Measurements from ENCODE around the gene DOCK9. TPM values are rescaled to one million over a fixed set of nuclear protein-coding genes. Genes with fewer than 3 reads are reported as not detected.

DOCK9 gene
- total RNA-seq, 8 experiments from 2014 or later: 1.8 to 39.0 (median 4.9) TPM

GRCh38 chr13:98961503-98962105, 16.3 kb downstream of the DOCK9 start:
- no peak for ATAC-seq (replicated peaks in 6 of 8)
- in situ Hi-C loops (cut with MboI; ENCODE audit: low pct_unique_long_range_greater_than_20kb in 2 of 9, low sequenced_read_pairs in 9 of 9, unreplicated experiment in 9 of 9): no loop called here
- Histone ChIP-seq H3K27ac (no peak overlapping the region), H3K4me1 (replicated peaks in 1 of 2) (no peaks in the 10 kb centered on the region), H3K4me3 (no peak overlapping the region)
- WGBS, 10 experiments: 14 to 100% (median 80%) methylated on average over 1 to 5 of the region's 7 CpGs; no CpG with 5 or more reads in 2 of the 10 experiments

GRCh38 chr13:98960606-98961502, 17.0 kb downstream of the DOCK9 start:
- in situ Hi-C loops (cut with MboI; ENCODE audit: low pct_unique_long_range_greater_than_20kb in 2 of 9, low sequenced_read_pairs in 9 of 9, unreplicated experiment in 9 of 9): no loop called here
- Histone ChIP-seq H3K4me1 (replicated peaks in 1 of 2) (no peaks in the 10 kb centered on the region), H3K27ac (no peak overlapping the region), H3K4me3 (no peak overlapping the region)
- ATAC-seq (replicated peaks in 6 of 8): no peak
- 77 to 100% (median 90%) methylated on average over 1 to 7 of the region's 11 CpGs; no CpG with 5 or more reads in 1 of the 10 experiments for WGBS, 10 experiments

GRCh38 chr13:98959786-98960605, 17.9 kb downstream of the DOCK9 start:
- ATAC-seq (replicated peaks in 6 of 8): no peak
- 75 to 100% (median 90%) methylated on average over 1 to 10 of the region's 14 CpGs; no CpG with 5 or more reads in 1 of the 10 experiments for WGBS, 10 experiments
- in situ Hi-C loops (cut with MboI; ENCODE audit: low pct_unique_long_range_greater_than_20kb in 2 of 9, low sequenced_read_pairs in 9 of 9, unreplicated experiment in 9 of 9): no loop called here
- no peak overlapping the region for H3K27ac ChIP-seq
- no peak overlapping the region for H3K4me3 ChIP-seq
- H3K4me1 ChIP-seq (replicated peaks in 1 of 2): no peaks in the 10 kb centered on the region

- H3K4me1 ChIP-seq (replicated peaks in 1 of 2): no peaks in the 10 kb centered on the region
- no peak overlapping the region for H3K4me3 ChIP-seq
- no peak overlapping the region for H3K27ac ChIP-seq
- no peak for ATAC-seq (replicated peaks in 6 of 8)
- WGBS, 10 experiments: 40 to 100% (median 80%) methylated on average over 1 to 2 of the region's 2 CpGs; no CpG with 5 or more reads in 4 of the 10 experiments
- in situ Hi-C loops (cut with MboI; ENCODE audit: low pct_unique_long_range_greater_than_20kb in 2 of 9, low sequenced_read_pairs in 9 of 9, unreplicated experiment in 9 of 9): no loop called here
These were observed 18.6 kb downstream of the DOCK9 start for GRCh38 chr13:98959291-98959690.

- ATAC-seq (replicated peaks in 6 of 8): no peak
- no peaks in the 10 kb centered on the region for H3K4me1 ChIP-seq (replicated peaks in 1 of 2)
- H3K4me3 ChIP-seq: no peak overlapping the region
- WGBS, 10 experiments: 66 to 100% (median 93%) methylated on average over 1 to 3 of the region's 3 CpGs; no CpG with 5 or more reads in 2 of the 10 experiments
- H3K27ac ChIP-seq: no peak overlapping the region
- in situ Hi-C loops (cut with MboI; ENCODE audit: low pct_unique_long_range_greater_than_20kb in 2 of 9, low sequenced_read_pairs in 9 of 9, unreplicated experiment in 9 of 9): no loop called here
These were observed 19.4 kb downstream of the DOCK9 start for GRCh38 chr13:98958443-98958794.

GRCh38 chr13:98957731-98958442, 20.0 kb downstream of the DOCK9 start:
- in situ Hi-C loops (cut with MboI; ENCODE audit: low pct_unique_long_range_greater_than_20kb in 2 of 9, low sequenced_read_pairs in 9 of 9, unreplicated experiment in 9 of 9): no loop called here
- ATAC-seq (replicated peaks in 6 of 8): no peak
- Histone ChIP-seq H3K4me1 (replicated peaks in 1 of 2) (no peaks in the 10 kb centered on the region), H3K27ac (no peak overlapping the region), H3K4me3 (no peak overlapping the region)
- WGBS, 10 experiments: 17 to 100% (median 85%) methylated on average over 1 to 3 of the region's 3 CpGs

GRCh38 chr13:98955336-98955735, 22.5 kb downstream of the DOCK9 start:
- whole genome bisulfite sequencing, 10 experiments: 89 to 100% (median 92%) methylated on average over 2 to 9 of the region's 9 CpGs
- in situ Hi-C loops (cut with MboI; ENCODE audit: low pct_unique_long_range_greater_than_20kb in 2 of 9, low sequenced_read_pairs in 9 of 9, unreplicated experiment in 9 of 9): no loop called here
- ATAC-seq (replicated peaks in 6 of 8): no peak
- Histone ChIP-seq H3K4me1 (replicated peaks in 1 of 2) (no peaks in the 10 kb centered on the region), H3K4me3 (no peak overlapping the region), H3K27ac (no peak overlapping the region)

- WGBS, 10 experiments: 67 to 100% (median 77%) methylated on average over 1 to 3 of the region's 4 CpGs; no CpG with 5 or more reads in 4 of the 10 experiments
- Histone ChIP-seq H3K4me1 (replicated peaks in 1 of 2) (no peaks in the 10 kb centered on the region), H3K4me3 (no peak overlapping the region), H3K27ac (no peak overlapping the region)
- in situ Hi-C loops (cut with MboI; ENCODE audit: low pct_unique_long_range_greater_than_20kb in 2 of 9, low sequenced_read_pairs in 9 of 9, unreplicated experiment in 9 of 9): no loop called here
- ATAC-seq (replicated peaks in 6 of 8): no peak
These were observed 23.6 kb downstream of the DOCK9 start for GRCh38 chr13:98954313-98954712.

- in situ Hi-C loops (cut with MboI; ENCODE audit: low pct_unique_long_range_greater_than_20kb in 2 of 9, low sequenced_read_pairs in 9 of 9, unreplicated experiment in 9 of 9): no loop called here
- H3K27ac ChIP-seq: no peak overlapping the region
- no peak for ATAC-seq (replicated peaks in 6 of 8)
- 20 to 91% (median 89%) methylated on average over 1 to 6 of the region's 6 CpGs; no CpG with 5 or more reads in 3 of the 10 experiments for WGBS, 10 experiments
- H3K4me1 ChIP-seq (replicated peaks in 1 of 2): no peaks in the 10 kb centered on the region
- no peak overlapping the region for H3K4me3 ChIP-seq
These were observed 26.6 kb downstream of the DOCK9 start for GRCh38 chr13:98951266-98951665.

GRCh38 chr13:98950705-98951104, 27.2 kb downstream of the DOCK9 start:
- no peak overlapping the region for H3K27ac ChIP-seq
- no peak overlapping the region for H3K4me3 ChIP-seq
- WGBS, 10 experiments: 0 to 100% (median 81%) methylated on average over 1 to 7 of the region's 7 CpGs; no CpG with 5 or more reads in 1 of the 10 experiments
- ATAC-seq (replicated peaks in 6 of 8): no peak
- in situ Hi-C loops (cut with MboI; ENCODE audit: low pct_unique_long_range_greater_than_20kb in 2 of 9, low sequenced_read_pairs in 9 of 9, unreplicated experiment in 9 of 9): no loop called here
- H3K4me1 ChIP-seq (replicated peaks in 1 of 2): no peaks in the 10 kb centered on the region

GRCh38 chr13:98947925-98948324, 29.9 kb downstream of the DOCK9 start:
- no peak overlapping the region for H3K4me3 ChIP-seq
- in situ Hi-C loops (cut with MboI; ENCODE audit: low pct_unique_long_range_greater_than_20kb in 2 of 9, low sequenced_read_pairs in 9 of 9, unreplicated experiment in 9 of 9): no loop called here
- no peaks in the 10 kb centered on the region for H3K4me1 ChIP-seq (replicated peaks in 1 of 2)
- no peak overlapping the region for H3K27ac ChIP-seq
- WGBS, 10 experiments: 0 to 100% (median 56%) methylated on average over 1 of the region's 1 CpG; no CpG with 5 or more reads in 1 of the 10 experiments
- no peak for ATAC-seq (replicated peaks in 6 of 8)

GRCh38 chr13:98945863-98946605, 31.8 kb downstream of the DOCK9 start:
- WGBS, 10 experiments: 67 to 100% (median 90%) methylated on average over 1 to 7 of the region's 9 CpGs; no CpG with 5 or more reads in 1 of the 10 experiments
- ATAC-seq (replicated peaks in 6 of 8): no peak
- in situ Hi-C loops (cut with MboI; ENCODE audit: low pct_unique_long_range_greater_than_20kb in 2 of 9, low sequenced_read_pairs in 9 of 9, unreplicated experiment in 9 of 9): no loop called here

More at GRCh38 chr13:98945863-98946605, 31.8 kb downstream of the DOCK9 start:
- no peak overlapping the region for H3K4me3 ChIP-seq
- H3K27ac ChIP-seq: no peak overlapping the region
- no peaks in the 10 kb centered on the region for H3K4me1 ChIP-seq (replicated peaks in 1 of 2)
